H9 (cell line): ENCODE data around the gene MYBPHL. TPM values are rescaled to one million over a fixed set of nuclear protein-coding genes. Genes with fewer than 3 reads are reported as not detected.

Source experiments
- DNase-seq: peaks from one replicate; pipeline ENCODE4 v3.0.0-alpha.2; 2017
- H2AFZ ChIP-seq: one replicate; pipeline ENCODE4 v1.6.1; 2013; ENCODE audit warnings: mild to moderate bottlenecking, low read length, control low read depth, moderate library complexity
- H2AK5ac ChIP-seq: 2 replicates; pipeline ENCODE4 v1.6.1; 2013; ENCODE audit warnings: low read length, control low read depth, mixed read lengths; ENCODE audit not compliant: insufficient read length
- H2BK120ac ChIP-seq: one replicate; pipeline ENCODE4 v1.6.1; 2013; ENCODE audit warnings: low read depth, mild to moderate bottlenecking, low read length, control low read depth, inconsistent platforms; ENCODE audit not compliant: poor library complexity, severe bottlenecking
- H2BK12ac ChIP-seq: 2 replicates; pipeline ENCODE4 v1.6.1; 2013; ENCODE audit warnings: low read length, control low read depth, mixed read lengths, low read depth; ENCODE audit not compliant: insufficient read length
- H2BK15ac ChIP-seq: 2 replicates; pipeline ENCODE4 v1.6.1; 2013; ENCODE audit warnings: low read depth, low read length, control low read depth
- H2BK20ac ChIP-seq: one replicate; pipeline ENCODE4 v1.6.1; 2013; ENCODE audit warnings: low read depth, mild to moderate bottlenecking, low read length, control low read depth, inconsistent platforms; ENCODE audit not compliant: poor library complexity, severe bottlenecking
- H2BK5ac ChIP-seq: 2 replicates; pipeline ENCODE4 v1.6.1; 2013; ENCODE audit warnings: low read length, control low read depth, mixed read lengths; ENCODE audit not compliant: insufficient read length
- H3K14ac ChIP-seq: 2 replicates; pipeline ENCODE4 v1.6.1; 2013; ENCODE audit warnings: low read length, control low read depth; ENCODE audit not compliant: insufficient read depth
- H3K18ac ChIP-seq: 2 replicates; pipeline ENCODE4 v1.6.1; 2013; ENCODE audit warnings: low read depth, mild to moderate bottlenecking, mixed read lengths, low read length, control low read depth; ENCODE audit not compliant: insufficient read length
- H3K23ac ChIP-seq: 2 replicates; pipeline ENCODE4 v1.6.1; 2013; ENCODE audit warnings: low read length, control low read depth, mixed read lengths, low read depth; ENCODE audit not compliant: insufficient read length
- H3K23me2 ChIP-seq: 2 replicates; pipeline ENCODE4 v1.6.1; 2013; ENCODE audit warnings: low read depth, mild to moderate bottlenecking, mixed read lengths, low read length, control low read depth; ENCODE audit not compliant: insufficient read length, poor library complexity, severe bottlenecking
- H3K27ac ChIP-seq: 2 replicates; pipeline ENCODE4 v1.5.1; 2013; ENCODE audit warnings: low read length, control low read depth, mixed read lengths, low read depth; ENCODE audit not compliant: insufficient read length
- H3K27me3 ChIP-seq: 2 replicates; pipeline ENCODE4 v1.6.1; 2013; ENCODE audit warnings: low read length, control low read depth, inconsistent platforms; ENCODE audit not compliant: insufficient read depth
- H3K4ac ChIP-seq: 2 replicates; pipeline ENCODE4 v1.6.1; 2013; ENCODE audit warnings: low read depth, mild to moderate bottlenecking, control low read depth, inconsistent platforms, low read length, moderate library complexity
- H3K4me1 ChIP-seq: 2 replicates; pipeline ENCODE4 v1.6.1; 2013; ENCODE audit warnings: low read length, control low read depth, inconsistent platforms; ENCODE audit not compliant: insufficient read depth
- H3K4me2 ChIP-seq: 2 replicates; pipeline ENCODE4 v1.6.1; 2013; ENCODE audit warnings: low read length, control low read depth, mixed read lengths; ENCODE audit not compliant: insufficient read length, insufficient read depth
- H3K56ac ChIP-seq: 2 replicates; pipeline ENCODE4 v1.6.1; 2013; ENCODE audit warnings: low read depth, mild to moderate bottlenecking, mixed read lengths, low read length, control low read depth; ENCODE audit not compliant: insufficient read length
- H3K79me1 ChIP-seq: 2 replicates; pipeline ENCODE4 v1.6.1; 2013; ENCODE audit warnings: low read depth, mild to moderate bottlenecking, moderate library complexity, low read length, control low read depth, inconsistent platforms; ENCODE audit not compliant: insufficient read depth, poor library complexity, severe bottlenecking
- H3K79me2 ChIP-seq: 2 replicates; pipeline ENCODE4 v1.6.1; 2013; ENCODE audit warnings: low read length, control low read depth, inconsistent platforms; ENCODE audit not compliant: insufficient read depth
- H3K9ac ChIP-seq: 2 replicates; pipeline ENCODE4 v1.6.1; 2013; ENCODE audit warnings: low read length, control low read depth, mixed read lengths; ENCODE audit not compliant: insufficient read length; ENCODE audit errors: extremely low read depth
- H3K9me3 ChIP-seq: one replicate; pipeline ENCODE4 v1.6.1; 2013; ENCODE audit warnings: low read depth, low read length, inconsistent platforms; ENCODE audit not compliant: control insufficient read depth
- H3T11ph ChIP-seq: one replicate; pipeline ENCODE4 v1.6.1; 2013; ENCODE audit warnings: mild to moderate bottlenecking, low read length, control low read depth, inconsistent platforms
- H4K20me1 ChIP-seq: one replicate; pipeline ENCODE4 v1.6.1; 2013; ENCODE audit not compliant: control insufficient read depth, insufficient read length, insufficient read depth
- H4K5ac ChIP-seq: 2 replicates; pipeline ENCODE4 v1.6.1; 2013; ENCODE audit warnings: low read depth, mild to moderate bottlenecking, mixed read lengths, low read length, control low read depth; ENCODE audit not compliant: insufficient read length
- H4K8ac ChIP-seq: replicated peaks from 2 replicates; pipeline ENCODE4 v1.6.1; 2013; ENCODE audit warnings: low read length, control low read depth, mixed read lengths, low read depth; ENCODE audit not compliant: insufficient read length
- H4K91ac ChIP-seq: 2 replicates; pipeline ENCODE4 v1.6.1; 2013; ENCODE audit warnings: low read depth, mild to moderate bottlenecking, moderate library complexity, mixed read lengths, low read length, control low read depth; ENCODE audit not compliant: insufficient read length
- H3K27ac Mint-ChIP-seq, 3 experiments: 2 replicates in 2 of 3; 3 replicates in 1 of 3; pipeline ENCODE4 v1.8.0; 2020 to 2021; ENCODE audit warnings: mixed read lengths in 3 of 3, mild to moderate bottlenecking in 1 of 3, moderate library complexity in 1 of 3
- H3K27me3 Mint-ChIP-seq: 2 replicates; pipeline ENCODE4 v1.8.0; 2021; ENCODE audit warnings: low read depth, mild to moderate bottlenecking, moderate library complexity, mixed read lengths
- H3K36me3 Mint-ChIP-seq, 3 experiments: 2 replicates in 2 of 3; 3 replicates in 1 of 3; pipeline ENCODE4 v1.8.0; 2020 to 2021; ENCODE audit warnings: low read depth in 3 of 3, mixed read lengths in 3 of 3; ENCODE audit not compliant: insufficient read depth in 1 of 3
- H3K4me1 Mint-ChIP-seq, 2 experiments: 2 replicates each; pipeline ENCODE4 v1.8.0; 2020; ENCODE audit warnings: mixed read lengths in 2 of 2
- H3K4me3 Mint-ChIP-seq, 2 experiments: 2 replicates in 1 of 2; 3 replicates in 1 of 2; pipeline ENCODE4 v1.8.0; 2020 to 2021; ENCODE audit warnings: mild to moderate bottlenecking in 2 of 2, mixed read lengths in 2 of 2, moderate library complexity in 1 of 2
- H3K9me3 Mint-ChIP-seq, 2 experiments: 2 replicates in 1 of 2; 3 replicates in 1 of 2; pipeline ENCODE4 v1.8.0; 2020; ENCODE audit warnings: mild to moderate bottlenecking in 2 of 2, mixed read lengths in 2 of 2, moderate library complexity in 1 of 2
- CTCF ChIP-seq: fragments of 200-600 bp; sonication (generic); conservative IDR thresholded peaks from 3 replicates; pipeline ENCODE4 v1.8.0; 2021; ENCODE audit warnings: antibody characterized with exemption, mild to moderate bottlenecking
- WGBS: extraction: QIAGEN DNeasy Blood & Tissue Kit; methylation state at CpG from one replicate; pipeline ENCODE4 v1.1.7; 2013; ENCODE audit warnings: missing lambda C conversion rate, low lambda C conversion rate, mixed read lengths; ENCODE audit not compliant: insufficient read length; ENCODE audit errors: extremely low coverage; 5-methylcytosine and 5-hydroxymethylcytosine counted together
- total RNA-seq: library from RNA; stranded (reverse); gene quantifications from 2 replicates; pipeline ENCODE4 v1.2.1, GENCODE V29; 2021

The MYBPHL gene
- total RNA-seq, 1 experiment from 2014 or later = 0.59 TPM

- no peaks in the 10 kb centered on the region for H3K9me3 Mint-ChIP-seq
- Histone ChIP-seq H2BK120ac (no peak overlapping the region), H3K14ac (no peak overlapping the region), H4K8ac (no peak overlapping the region), H3K18ac (no peak overlapping the region), H3K79me1 (no peaks in the 10 kb centered on the region), H3K79me2 (no peaks in the 10 kb centered on the region), H3K9ac (no peak overlapping the region), H2AFZ (no peak overlapping the region), H3K27ac (no peak overlapping the region), H3K4me1 (no peaks in the 10 kb centered on the region), H3K56ac (no peak overlapping the region), H2BK12ac (no peak overlapping the region), H3K4ac (no peak overlapping the region), H4K20me1 (no peaks in the 10 kb centered on the region), H2BK5ac (no peak overlapping the region), H3K27me3 (no peaks in the 10 kb centered on the region), H2BK15ac (no peak overlapping the region), H3K23ac (no peak overlapping the region), H3K9me3 (no peaks in the 10 kb centered on the region), H4K5ac (no peak overlapping the region), H3K23me2 (no peaks in the 10 kb centered on the region), H2BK20ac (no peak overlapping the region), H3T11ph (no peak overlapping the region), H4K91ac (no peak overlapping the region), H3K4me2 (no peak overlapping the region), H2AK5ac (no peak overlapping the region)
- H3K4me3 Mint-ChIP-seq = no peak overlapping the region
- no peak overlapping the region for H3K27ac Mint-ChIP-seq
- peaks cover 5% of the 10 kb centered on the region in 2 experiments for H3K4me1 Mint-ChIP-seq
- WGBS = no CpG with 5 or more reads among the region's 4 CpGs
- no peak for TF ChIP-seq CTCF
- no peaks in the 10 kb centered on the region for H3K27me3 Mint-ChIP-seq
- H3K36me3 Mint-ChIP-seq = peaks cover 23 to 68% (median 51%) of the 10 kb centered on the region in 3 experiments; a peak in 6 of 7 replicates
- no peak for DNase-seq
These were observed 8.5 kb upstream of the MYBPHL start for GRCh38 chr1:109315288-109315687.
